ENCODE data around the gene MYCT1.
A peak's percentile ranks its signal among the peaks of the same experiment; 100 is the strongest.

The MYCT1 gene

GRCh38 chr6:152726313-152726712 lies 28.6 kb downstream of the MYCT1 start:
- no peak for DNase-seq

GRCh38 chr6:152727507-152727906 lies 29.8 kb downstream of the MYCT1 start:
- no peak for DNase-seq

- no peak for DNase-seq
Observed at GRCh38 chr6:152734630-152735029, 36.9 kb downstream of the MYCT1 start.

GRCh38 chr6:152736687-152737273 lies 39.1 kb downstream of the MYCT1 start:
- no peak for DNase-seq

GRCh38 chr6:152745509-152746171 lies 47.9 kb downstream of the MYCT1 start:
- no peak for DNase-seq

- DNase-seq = peak; percentile 88
Observed at GRCh38 chr6:152746172-152746553, 48.5 kb downstream of the MYCT1 start.

- DNase-seq = no peak
Observed at GRCh38 chr6:152748843-152749242, 51.1 kb downstream of the MYCT1 start.

GRCh38 chr6:152749336-152749735 lies 51.6 kb downstream of the MYCT1 start:
- DNase-seq = no peak

GRCh38 chr6:152750694-152751093 lies 53.0 kb downstream of the MYCT1 start, which contains the start of gene VIP:
Gene VIP (plus strand): TSS chr6:152750797. CDS start chr6:152752178, 1,381 bp downstream.
- peak; percentile 48 for DNase-seq

- no peak for DNase-seq
Observed at GRCh38 chr6:152765331-152765730, 67.6 kb downstream of the MYCT1 start.

GRCh38 chr6:152769159-152769558 lies 71.5 kb downstream of the MYCT1 start:
- DNase-seq = no peak

- DNase-seq = no peak
Observed at GRCh38 chr6:152769993-152770392, 72.3 kb downstream of the MYCT1 start.

GRCh38 chr6:152771061-152771687 lies 73.5 kb downstream of the MYCT1 start:
- DNase-seq = no peak

Measured in NCI-H226 (cell line).